IMR-90 (cell line): ENCODE results near the gene B3GNT9.

Experiments used
- CHD1 ChIP-seq: IDR thresholded peaks from 2 replicates; pipeline ENCODE4 v1.6.1; 2012; ENCODE audit warnings: low read depth, low read length, improper control_type of control experiment
- CTCF ChIP-seq: conservative IDR thresholded peaks from 2 replicates; pipeline ENCODE4 v1.5.1; 2012; ENCODE audit warnings: mild to moderate bottlenecking, low read depth, low read length, improper control_type of control experiment
- POLR2A ChIP-seq: IDR thresholded peaks from 2 replicates; pipeline ENCODE4 v1.6.1; 2012; ENCODE audit warnings: mild to moderate bottlenecking, low read depth, low read length

- no peak for TF ChIP-seq CTCF
- no peak for TF ChIP-seq POLR2A
- TF ChIP-seq CHD1, result no peak
Measured at GRCh38 chr16:67195676-67196075, 44.9 kb upstream of the B3GNT9 start.
